Retinal pigment epithelial cell (primary cell): ENCODE measurements around the gene N4BP3.

Source experiments
- DNase-seq: peaks from one replicate; pipeline ENCODE4 v3.0.0-alpha.2; 2010; ENCODE audit warnings: low read depth
- H3K4me3 ChIP-seq: 2 replicates; pipeline ENCODE4 v1.5.1; 2011; ENCODE audit warnings: mild to moderate bottlenecking, low read length, control low read depth, moderate library complexity
- CTCF ChIP-seq: conservative IDR thresholded peaks from 2 replicates; pipeline ENCODE4 v1.5.1; 2011; ENCODE audit warnings: low read depth, low read length, control low read depth, inconsistent platforms

The N4BP3 gene

GRCh38 chr5:178116143-178116885 is 3.0 kb downstream of the N4BP3 start:
- no peak for DNase-seq
- no peak for TF ChIP-seq CTCF
- H3K4me3 ChIP-seq = no peak overlapping the region

GRCh38 chr5:178117923-178118701 is 4.8 kb downstream of the N4BP3 start:
- no peak overlapping the region for H3K4me3 ChIP-seq
- no peak for DNase-seq
- no peak for TF ChIP-seq CTCF

- H3K4me3 ChIP-seq = no peak overlapping the region
- TF ChIP-seq CTCF = no peak
- no peak for DNase-seq
These were observed 6.7 kb downstream of the N4BP3 start for GRCh38 chr5:178119915-178120606.

GRCh38 chr5:178120607-178121357 is 7.5 kb downstream of the N4BP3 start:
- TF ChIP-seq CTCF = peak; percentile 68
- no peak overlapping the region for H3K4me3 ChIP-seq
- DNase-seq = peak; percentile 52

GRCh38 chr5:178121391-178122276 is 8.3 kb downstream of the N4BP3 start:
- no peak for DNase-seq
- TF ChIP-seq CTCF = no peak
- H3K4me3 ChIP-seq = no peak overlapping the region

GRCh38 chr5:178122346-178122745 is 9.0 kb downstream of the N4BP3 start:
- no peak for DNase-seq
- no peak overlapping the region for H3K4me3 ChIP-seq
- TF ChIP-seq CTCF = no peak
